Germinal center (tissue), 1 donor: ENCODE measurements around the gene CDY2A.
"Not testable (repeated sequence)": the region's sequence is repeated elsewhere in the genome, so short reads cannot be mapped to it uniquely, and the experiment has no call there.

Source experiments
- DNase-seq: peaks from one replicate; pipeline ENCODE4 v3.0.0; 2012; ENCODE audit warnings: mixed read lengths, low spot score

The CDY2A gene

GRCh38 chrY:18025487-18025886 is at the start of gene CDY2A:
Gene CDY2A, plus strand, starts transcription at chrY:18025787. Its CDS starts 328 bp downstream, at chrY:18026115.
- DNase-seq: not testable (repeated sequence)

GRCh38 chrY:17997586-17997985 is 28.0 kb upstream of the CDY2A start:
- DNase-seq: not testable (repeated sequence)

- not testable (repeated sequence) for DNase-seq
Observed at GRCh38 chrY:17998266-17998665, 27.3 kb upstream of the CDY2A start.

- not testable (repeated sequence) for DNase-seq
Observed at GRCh38 chrY:18023897-18024296, 1.7 kb upstream of the CDY2A start.

GRCh38 chrY:18028845-18029244 is 3.3 kb downstream of the CDY2A start:
- not testable (repeated sequence) for DNase-seq

GRCh38 chrY:18030178-18030577 is 4.6 kb downstream of the CDY2A start:
- not testable (repeated sequence) for DNase-seq

- DNase-seq: not testable (repeated sequence)
Observed at GRCh38 chrY:18034100-18034814, 8.7 kb downstream of the CDY2A start.

GRCh38 chrY:18034864-18035263 is 9.3 kb downstream of the CDY2A start:
- not testable (repeated sequence) for DNase-seq

GRCh38 chrY:18044990-18045389 is 19.4 kb downstream of the CDY2A start:
- not testable (repeated sequence) for DNase-seq

- not testable (repeated sequence) for DNase-seq
Observed at GRCh38 chrY:18048149-18049040, 22.8 kb downstream of the CDY2A start.

- DNase-seq: not testable (repeated sequence)
Observed at GRCh38 chrY:18049061-18049460, 23.5 kb downstream of the CDY2A start.

- DNase-seq: not testable (repeated sequence)
Observed at GRCh38 chrY:18056473-18056872, 30.9 kb downstream of the CDY2A start.

- DNase-seq: not testable (repeated sequence)
Observed at GRCh38 chrY:18073464-18073863, 47.9 kb downstream of the CDY2A start.
